ENCODE data around the gene CNTNAP2.

The CNTNAP2 gene

GRCh38 chr7:146700015-146700560, 583.5 kb downstream of the CNTNAP2 start:
- no peak for FAIRE-seq

DNA sequence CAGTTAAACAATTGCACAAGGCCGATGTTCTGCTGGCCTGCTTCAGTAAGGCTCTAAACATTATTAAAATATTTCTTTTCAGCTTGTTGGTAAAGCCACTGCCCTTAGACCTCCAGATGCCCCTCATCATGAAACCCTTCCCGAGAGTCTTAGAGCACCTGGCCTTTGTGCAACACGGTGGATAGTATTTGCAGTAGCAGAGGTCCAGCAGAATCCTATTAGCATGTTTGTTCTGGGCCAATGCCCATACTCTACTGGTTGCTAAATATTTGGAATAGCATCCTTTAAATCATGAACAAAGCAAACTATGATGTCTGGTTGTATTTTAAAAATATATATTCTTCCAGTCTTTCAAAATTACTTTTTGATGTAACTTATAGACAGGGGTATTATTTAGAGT, 584.6 kb downstream of the CNTNAP2 start:
- no peak for FAIRE-seq

- FAIRE-seq, result no peak
These were observed 586.3 kb downstream of the CNTNAP2 start for GRCh38 chr7:146702898-146703297.

DNA sequence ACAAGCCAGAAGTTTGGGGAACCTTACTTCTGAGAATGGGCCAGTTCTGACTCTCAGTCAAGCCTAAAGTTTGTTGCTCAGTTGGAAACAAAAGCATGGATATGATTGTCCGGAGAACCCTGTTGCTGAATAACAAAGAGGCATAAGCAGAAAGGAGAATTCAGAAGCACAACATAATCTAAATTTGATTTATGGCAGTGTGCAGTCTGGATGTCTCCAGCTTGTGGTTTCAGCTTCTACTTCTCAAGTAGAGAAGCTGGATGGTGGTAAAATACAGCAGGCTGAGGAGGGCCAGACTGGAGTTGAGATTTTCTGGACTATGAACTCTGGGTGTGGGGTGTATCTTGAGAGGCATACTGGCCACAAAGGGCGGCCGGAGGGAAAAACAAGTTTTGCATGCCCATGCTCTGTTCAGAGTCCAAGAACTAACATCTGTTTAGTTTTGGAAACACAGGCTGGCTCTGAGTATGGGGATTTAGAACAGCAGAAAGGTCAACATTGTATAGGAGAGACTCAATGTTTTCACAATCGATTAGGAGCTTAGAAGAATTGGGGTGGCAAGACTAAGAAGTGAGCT, 592.9 kb downstream of the CNTNAP2 start:
- no peak for FAIRE-seq

- FAIRE-seq, result no peak
These were observed 596.6 kb downstream of the CNTNAP2 start for GRCh38 chr7:146713205-146713604.

GRCh38 chr7:146713934-146714333, 597.3 kb downstream of the CNTNAP2 start:
- no peak for FAIRE-seq

GRCh38 chr7:146720195-146720594, 603.6 kb downstream of the CNTNAP2 start:
- FAIRE-seq, result no peak

- FAIRE-seq, result no peak
These were observed 606.4 kb downstream of the CNTNAP2 start for GRCh38 chr7:146722986-146723385.

DNA sequence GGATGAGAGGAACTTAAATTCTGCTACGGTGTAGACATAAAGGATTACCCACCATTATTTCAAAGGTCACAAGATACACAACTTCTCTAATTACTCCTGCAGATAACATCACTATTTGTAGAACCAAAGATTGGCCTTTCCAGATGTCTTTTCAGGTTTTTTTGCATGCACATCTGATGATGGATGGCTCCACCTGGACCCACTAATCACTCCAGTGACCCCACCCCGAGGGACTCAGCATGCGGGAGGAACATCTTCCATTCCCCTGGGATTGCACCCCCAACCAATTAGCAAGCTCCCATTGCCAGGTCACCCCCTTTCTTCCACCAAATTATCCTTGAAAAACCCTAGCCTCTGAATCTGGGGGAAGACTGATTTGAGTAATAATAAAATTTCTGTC, 608.9 kb downstream of the CNTNAP2 start:
- no peak for FAIRE-seq

DNA sequence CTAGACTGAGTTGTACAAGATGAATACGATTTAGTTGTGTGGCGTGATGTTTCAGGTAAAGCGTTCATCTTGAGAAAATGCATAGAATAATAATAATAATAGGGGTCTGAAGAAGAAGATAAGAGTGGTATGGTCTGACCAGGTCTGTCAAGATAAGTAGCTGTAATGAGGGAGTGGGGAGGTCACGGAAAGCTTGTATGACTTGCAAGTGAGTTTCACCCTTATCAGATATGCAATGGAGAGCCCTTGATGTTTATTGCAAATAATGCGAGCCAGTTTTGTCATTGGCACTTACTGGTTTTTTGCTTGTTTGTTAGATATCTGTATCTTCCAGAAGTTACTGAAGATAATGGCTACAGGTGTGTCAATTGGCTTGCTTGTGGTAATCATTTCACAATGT, 611.5 kb downstream of the CNTNAP2 start:
- no peak for FAIRE-seq

DNA sequence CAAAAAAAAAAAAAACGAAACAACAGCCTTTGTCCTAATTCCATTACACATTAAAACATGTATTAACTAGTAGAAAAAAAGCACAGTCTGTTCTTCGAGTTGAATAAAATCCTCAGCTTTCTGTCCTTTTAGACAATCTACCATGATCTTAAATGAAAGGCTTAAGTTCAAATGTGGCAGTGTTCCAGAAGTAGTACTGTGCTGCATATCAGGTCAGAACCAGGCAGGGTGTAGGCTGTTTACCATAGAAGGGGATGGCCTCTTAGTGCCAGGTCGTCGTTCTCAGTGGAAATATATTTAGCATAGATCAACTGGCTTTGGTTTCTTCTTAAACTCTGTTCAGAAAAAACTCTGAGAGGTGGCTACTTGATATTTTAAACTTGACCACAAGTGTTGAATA, 612.0 kb downstream of the CNTNAP2 start:
- FAIRE-seq, result no peak

DNA sequence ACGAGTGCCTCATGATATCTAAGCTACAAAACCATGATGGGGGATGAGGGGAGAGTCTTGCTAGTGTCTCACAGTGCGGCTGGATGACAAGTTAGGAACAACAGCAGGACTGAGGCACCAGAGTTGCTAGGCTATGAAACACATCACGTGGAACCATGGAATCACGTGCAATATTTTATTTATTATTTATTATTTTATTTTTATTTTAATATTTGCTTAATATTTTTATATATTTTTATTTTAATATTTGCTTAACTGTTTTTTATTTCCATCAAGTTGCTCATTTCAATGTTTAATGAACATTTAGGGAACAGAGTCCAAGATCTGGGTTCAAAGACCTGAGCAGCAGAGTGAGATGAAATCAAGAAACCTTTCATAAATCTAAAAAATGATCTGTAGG, 614.6 kb downstream of the CNTNAP2 start:
- no peak for FAIRE-seq

DNA sequence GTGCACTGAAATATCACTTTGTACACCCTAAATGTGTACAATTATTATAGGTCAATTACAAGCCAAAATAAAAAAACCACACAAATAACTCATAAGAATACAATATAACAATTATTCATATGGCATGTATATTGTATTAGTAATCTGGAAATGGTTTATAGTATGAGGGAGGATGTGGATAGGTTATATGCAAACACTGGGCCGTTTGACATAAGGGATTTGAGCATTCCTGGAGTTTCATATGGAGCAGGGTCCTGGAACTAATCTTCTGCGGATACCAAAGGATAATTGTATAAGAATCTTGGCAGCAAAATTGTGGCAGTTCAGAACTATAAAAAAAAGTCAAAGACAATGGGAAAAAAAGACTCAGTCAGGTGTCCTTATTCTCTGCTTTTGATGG, 619.4 kb downstream of the CNTNAP2 start:
- no peak for FAIRE-seq

- no peak for FAIRE-seq
These were observed 620.0 kb downstream of the CNTNAP2 start for GRCh38 chr7:146736446-146737190.

- FAIRE-seq, result no peak
These were observed 623.4 kb downstream of the CNTNAP2 start for GRCh38 chr7:146740039-146740438.

- FAIRE-seq, result no peak
These were observed 625.3 kb downstream of the CNTNAP2 start for GRCh38 chr7:146741911-146742310.

DNA sequence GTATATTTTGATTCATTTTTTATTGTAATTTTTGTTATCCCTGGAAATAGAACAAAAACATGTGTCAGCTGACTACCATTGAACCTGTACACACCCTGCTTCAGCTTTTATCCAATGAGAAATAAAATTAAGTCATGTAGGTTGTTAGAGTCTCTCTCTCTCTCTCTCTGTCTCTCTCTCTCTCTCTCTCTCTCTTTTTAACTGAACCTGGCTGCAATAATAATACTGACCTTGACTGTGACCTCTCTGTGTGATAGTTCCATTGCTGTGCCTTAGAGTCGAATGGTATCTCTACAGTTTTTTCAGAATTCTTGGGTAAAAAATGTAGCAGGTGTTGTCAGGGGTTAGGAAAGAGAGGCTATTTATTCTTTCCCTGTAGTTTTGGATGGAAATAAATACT, 637.8 kb downstream of the CNTNAP2 start:
- no peak for FAIRE-seq

GRCh38 chr7:146755585-146755984, 639.0 kb downstream of the CNTNAP2 start:
- FAIRE-seq, result no peak

DNA sequence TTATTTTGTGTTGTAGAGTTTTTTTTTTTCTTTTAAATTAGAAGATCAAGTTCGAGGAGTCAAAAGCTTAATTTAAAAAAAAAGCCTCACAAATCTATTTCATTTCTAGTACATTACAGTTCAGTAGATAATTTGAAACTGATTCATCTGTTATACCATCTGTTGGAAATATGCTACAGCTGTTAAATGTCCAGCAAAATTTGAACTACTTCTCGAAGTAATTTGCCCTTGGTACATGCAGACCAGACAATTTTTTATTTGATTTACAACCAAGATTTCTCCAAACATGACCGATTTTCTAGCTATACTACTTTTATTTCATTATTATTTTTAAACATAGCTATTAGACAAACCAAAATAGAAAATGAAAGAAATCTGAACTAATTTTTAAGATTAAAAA, 647.9 kb downstream of the CNTNAP2 start:
- no peak for FAIRE-seq

DNA sequence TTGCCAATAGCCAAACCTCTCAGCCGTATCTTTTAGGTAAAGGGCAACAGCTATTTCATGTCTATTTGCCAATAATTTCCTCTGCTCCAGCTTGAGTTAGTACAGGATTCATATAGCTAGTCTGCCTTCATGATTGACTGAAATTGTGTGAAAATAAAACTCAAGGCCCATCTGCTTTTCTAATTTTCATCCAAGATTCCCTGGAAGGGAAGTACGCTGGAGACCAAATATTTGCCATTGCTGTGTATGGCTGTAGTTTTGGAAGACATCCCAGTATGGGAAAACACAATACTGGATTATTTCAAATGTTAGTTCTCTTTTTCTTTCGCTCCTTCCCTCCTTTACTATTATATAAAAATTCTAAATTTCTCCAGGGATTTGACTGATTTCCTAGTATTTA, 652.4 kb downstream of the CNTNAP2 start:
- no peak for FAIRE-seq

GRCh38 chr7:146772601-146773000, 656.0 kb downstream of the CNTNAP2 start:
- no peak for FAIRE-seq

DNA sequence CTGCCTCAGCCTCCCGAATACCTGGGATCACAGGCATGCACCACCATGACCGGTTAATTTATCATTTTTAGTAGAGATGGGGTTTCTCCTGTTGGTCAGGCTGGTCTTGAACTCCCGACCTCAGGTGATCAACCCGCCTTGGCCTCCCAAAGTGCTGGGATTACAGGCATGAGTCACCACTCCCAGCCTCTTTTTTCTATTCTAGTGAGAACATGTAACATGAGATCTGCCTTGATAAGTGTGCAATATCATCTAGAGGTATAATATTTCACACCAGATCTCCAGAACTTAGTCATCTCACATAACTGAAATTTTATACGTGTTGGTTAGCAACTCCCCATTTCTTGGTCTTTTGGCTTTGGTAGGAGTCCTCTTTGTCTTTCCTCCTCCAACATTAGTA, 656.9 kb downstream of the CNTNAP2 start:
- no peak for FAIRE-seq

- FAIRE-seq, result no peak
These were observed 664.9 kb downstream of the CNTNAP2 start for GRCh38 chr7:146781352-146782116.

GRCh38 chr7:146787266-146787665, 670.7 kb downstream of the CNTNAP2 start:
- no peak for FAIRE-seq
